H1 (cell line): Measurements from ENCODE around the gene SH2B3. TPM values are rescaled to one million over a fixed set of nuclear protein-coding genes. Genes with fewer than 3 reads are reported as not detected.

Source experiments
- CTCF ChIA-PET: fragments of 300-600 bp; sonication (Branson Sonifier 250); formaldehyde crosslinking; loops from one replicate; lab custom pipeline; 2021; ENCODE audit not compliant: partially characterized antibody; lab: Charles Lee
- POLR2A ChIA-PET: fragments of 300-600 bp; sonication (Branson Sonifier 250); formaldehyde crosslinking; loops from one replicate; lab custom pipeline; 2021; ENCODE audit warnings: inconsistent platforms; ENCODE audit not compliant: partially characterized antibody; lab: Charles Lee
- DNase-seq, 2 experiments: peaks; one replicate each; pipeline versions ENCODE4 v3.0.0 to v3.0.0-alpha.2; 2010 to 2022; ENCODE audit warnings: low spot score in 2 of 2, low read depth in 1 of 2, mixed read lengths in 1 of 2
- FAIRE-seq: peaks from 2 replicates; lab custom pipeline; 2011; peaks lifted over from hg19 to GRCh38; lab: Jason Lieb, UNC
- H2AFZ ChIP-seq: 2 replicates; pipeline ENCODE4 v1.8.1; 2012; ENCODE audit warnings: low read length, inconsistent platforms
- H2AK5ac ChIP-seq: 2 replicates; pipeline ENCODE4 v1.6.1; 2013; ENCODE audit warnings: low read depth, low read length
- H2BK120ac ChIP-seq: replicated peaks from 2 replicates; pipeline ENCODE3; 2013; ENCODE audit warnings: low read depth, low read length, inconsistent platforms
- H2BK12ac ChIP-seq: 2 replicates; pipeline ENCODE4 v1.6.1; 2013; ENCODE audit warnings: low read depth, low read length
- H2BK15ac ChIP-seq: 2 replicates; pipeline ENCODE4 v1.6.1; 2013; ENCODE audit warnings: low read length
- H2BK20ac ChIP-seq: 2 replicates; pipeline ENCODE4 v1.6.1; 2013; ENCODE audit warnings: low read length
- H2BK5ac ChIP-seq: 2 replicates; pipeline ENCODE4 v1.6.1; 2013; ENCODE audit warnings: low read depth, low read length
- H3K14ac ChIP-seq: 2 replicates; pipeline ENCODE4 v1.6.1; 2013; ENCODE audit warnings: inconsistent platforms; ENCODE audit not compliant: insufficient read length
- H3K18ac ChIP-seq: 2 replicates; pipeline ENCODE4 v1.6.1; 2013; ENCODE audit warnings: low read length; ENCODE audit errors: extremely low read depth
- H3K23ac ChIP-seq: 2 replicates; pipeline ENCODE4 v1.6.1; 2013; ENCODE audit warnings: inconsistent platforms; ENCODE audit not compliant: insufficient read length
- H3K23me2 ChIP-seq: 2 replicates; pipeline ENCODE4 v1.6.1; 2013; ENCODE audit warnings: low read depth, low read length
- H3K27ac ChIP-seq: 2 replicates; pipeline ENCODE4 v1.6.1; 2011; ENCODE audit warnings: low read depth, low read length, inconsistent platforms
- H3K27me3 ChIP-seq, 4 experiments: replicated peaks in 1 of 4; 1 replicate in 1 of 4; 2 replicates in 3 of 4; pipeline versions ENCODE4 v1.6.1 to v1.8.1; 2011 to 2013; ENCODE audit warnings: low read length in 3 of 4, mild to moderate bottlenecking in 3 of 4, inconsistent platforms in 2 of 4, mixed read lengths in 2 of 4, moderate library complexity in 1 of 4; ENCODE audit not compliant: control insufficient read depth in 3 of 4, insufficient read depth in 3 of 4; ENCODE audit errors: extremely low read depth in 1 of 4
- H3K36me3 ChIP-seq, 4 experiments: 2 replicates each; pipeline versions ENCODE4 v1.6.1 to v1.8.1; 2011 to 2013; ENCODE audit warnings: mild to moderate bottlenecking in 4 of 4, low read length in 3 of 4, moderate library complexity in 2 of 4, control low read depth in 1 of 4, inconsistent platforms in 1 of 4; ENCODE audit not compliant: insufficient read depth in 4 of 4, control insufficient read depth in 2 of 4
- H3K4ac ChIP-seq: replicated peaks from 2 replicates; pipeline ENCODE3; 2013; ENCODE audit warnings: low read length, low read depth, mixed read lengths, inconsistent platforms; ENCODE audit not compliant: insufficient read length
- H3K4me1 ChIP-seq, 4 experiments: replicated peaks in 1 of 4; 1 replicate in 1 of 4; 2 replicates in 3 of 4; pipeline versions ENCODE4 v1.6.1 to v1.8.1; 2011 to 2013; ENCODE audit warnings: low read length in 3 of 4, inconsistent platforms in 2 of 4, mixed read lengths in 1 of 4; ENCODE audit not compliant: insufficient read depth in 4 of 4, control insufficient read depth in 3 of 4
- H3K4me2 ChIP-seq, 2 experiments: 2 replicates each; pipeline versions ENCODE4 v1.6.1 to v1.8.1; 2011 to 2013; ENCODE audit warnings: low read depth in 2 of 2, low read length in 2 of 2, control low read depth in 1 of 2, inconsistent platforms in 1 of 2, mild to moderate bottlenecking in 1 of 2; ENCODE audit not compliant: insufficient read depth in 1 of 2
- H3K4me3 ChIP-seq, 4 experiments: fragments of 200-600, 300-600 bp in 1 of 4; sonication (generic), shearing (Covaris generic), sonication (Bioruptor Twin) in 1 of 4; 2 replicates each; pipeline versions ENCODE4 v1.5.1 to v1.8.1; 2011 to 2016; ENCODE audit warnings: low read length in 4 of 4, low read depth in 3 of 4, control low read depth in 2 of 4, inconsistent platforms in 2 of 4, mild to moderate bottlenecking in 2 of 4, mixed read lengths in 1 of 4, moderate library complexity in 1 of 4; ENCODE audit not compliant: insufficient read depth in 2 of 4; ENCODE audit errors: extremely low read depth in 1 of 4
- H3K56ac ChIP-seq: replicated peaks from 2 replicates; pipeline ENCODE3; 2013; ENCODE audit warnings: low read depth, mild to moderate bottlenecking, mixed read lengths, low read length, inconsistent platforms; ENCODE audit not compliant: insufficient read length
- H3K79me1 ChIP-seq: 2 replicates; pipeline ENCODE4 v1.6.1; 2013; ENCODE audit warnings: low read depth, low read length, control low read depth
- H3K79me2 ChIP-seq, 2 experiments: 2 replicates each; pipeline versions ENCODE4 v1.6.1 to v1.8.1; 2012 to 2013; ENCODE audit warnings: low read length in 2 of 2, mild to moderate bottlenecking in 2 of 2, inconsistent platforms in 1 of 2; ENCODE audit not compliant: insufficient read depth in 2 of 2, control insufficient read depth in 1 of 2
- H3K9ac ChIP-seq, 4 experiments: replicated peaks in 1 of 4; 1 replicate in 1 of 4; 2 replicates in 3 of 4; pipeline versions ENCODE4 v1.6.1 to v1.8.1; 2011 to 2013; ENCODE audit warnings: low read depth in 3 of 4, low read length in 3 of 4, control low read depth in 2 of 4, mild to moderate bottlenecking in 2 of 4, moderate library complexity in 2 of 4, inconsistent platforms in 1 of 4; ENCODE audit errors: extremely low read depth in 1 of 4
- H3K9me3 ChIP-seq, 2 experiments: 2 replicates each; pipeline versions ENCODE4 v1.6.1 to v1.8.1; 2012 to 2013; ENCODE audit warnings: mild to moderate bottlenecking in 2 of 2, moderate library complexity in 2 of 2, control low read depth in 1 of 2, inconsistent platforms in 1 of 2, low read depth in 1 of 2, low read length in 1 of 2, mixed read lengths in 1 of 2; ENCODE audit not compliant: insufficient read depth in 2 of 2
- H4K20me1 ChIP-seq, 2 experiments: replicated peaks in 1 of 2; 2 replicates each; pipeline versions ENCODE3 to v1.8.1; 2011 to 2013; ENCODE audit warnings: inconsistent platforms in 2 of 2, low read length in 2 of 2, mild to moderate bottlenecking in 1 of 2; ENCODE audit not compliant: insufficient read depth in 2 of 2, control insufficient read depth in 1 of 2
- H4K5ac ChIP-seq: 2 replicates; pipeline ENCODE4 v1.6.1; 2013; ENCODE audit warnings: low read length, low read depth, mixed read lengths, inconsistent platforms; ENCODE audit not compliant: insufficient read length
- H4K8ac ChIP-seq: 2 replicates; pipeline ENCODE4 v1.8.0; 2013; ENCODE audit warnings: mild to moderate bottlenecking, moderate library complexity, low read length, inconsistent platforms; ENCODE audit not compliant: insufficient read depth; ENCODE audit errors: extremely low read depth
- H4K91ac ChIP-seq: replicated peaks from 2 replicates; pipeline ENCODE3; 2013; ENCODE audit warnings: low read length, mixed read lengths, inconsistent platforms; ENCODE audit not compliant: insufficient read length
- PHF8 ChIP-seq: fragments of 200-600 bp; sonication (generic); conservative IDR thresholded peaks from 2 replicates; pipeline ENCODE4 v1.7.1; 2012; ENCODE audit warnings: low read depth, mild to moderate bottlenecking, inconsistent platforms, low read length, moderate library complexity
- POLR2AphosphoS5 ChIP-seq: IDR thresholded peaks from 2 replicates; pipeline ENCODE4 v1.6.1; 2011; ENCODE audit warnings: low read depth, low read length
- WGBS, 2 experiments: shearing (Covaris generic) in 1 of 2; methylation state at CpG; one replicate each; pipeline versions ENCODE4 v1.1.6 to v1.1.7; 2013 to 2015; ENCODE audit warnings: low lambda C conversion rate in 2 of 2, mixed read lengths in 2 of 2, inconsistent platforms in 1 of 2, low coverage in 1 of 2, missing lambda C conversion rate in 1 of 2; ENCODE audit not compliant: insufficient replicate concordance in 2 of 2, insufficient coverage in 1 of 2, insufficient read length in 1 of 2; ENCODE audit errors: extremely low coverage in 1 of 2, missing lambda C conversion rate in 1 of 2; 5-methylcytosine and 5-hydroxymethylcytosine counted together
- polyA plus RNA-seq, 7 experiments: library from polyadenylated mRNA; depleted of rRNA in 3 of 7; stranded (reverse) in 5 of 7; unstranded in 2 of 7; fragments of >200 nt in 5 of 7; fragments of 200-250 nt in 2 of 7; gene quantifications; 1 replicate in 5 of 7; 2 replicates in 1 of 7; 4 replicates in 1 of 7; pipeline versions ENCODE4 v1.2.1 to v1.2.3, GENCODE V29; 2011 to 2013; ENCODE audit warnings: missing spikeins in 2 of 7, mixed read lengths in 2 of 7
- total RNA-seq: library from RNA; stranded (reverse); fragmentation: NEBNext Ultra II Directional; extraction: Animal tissue kit (Norgen Biotek cat#: 25700); gene quantifications from 2 replicates; pipeline ENCODE4 v1.2.1, GENCODE V29; 2021

The SH2B3 gene
- total and polyA plus RNA-seq, 2 of the 8 experiments (the other 6 are each of a cell fraction or from before 2014, with no cell fraction given): 20.8 to 34.1 TPM

GRCh38 chr12:111441107-111441928, 35.6 kb downstream of the SH2B3 start:
- no peak overlapping the region for H3K56ac ChIP-seq
- H2BK20ac ChIP-seq: no peak overlapping the region
- H3K79me2 ChIP-seq: peaks cover 0 to 56% of the 10 kb centered on the region in 2 experiments; a peak in 2 of 4 replicates
- H2BK120ac ChIP-seq: no peak overlapping the region
- H4K5ac ChIP-seq: no peak overlapping the region
- FAIRE-seq: no peak
- H3K9me3 ChIP-seq: no peaks in the 10 kb centered on the region
- DNase-seq: no peak
- no peak overlapping the region for H2BK12ac ChIP-seq
- H2AK5ac ChIP-seq: no peak overlapping the region
- H2BK15ac ChIP-seq: no peak overlapping the region
- H3K23me2 ChIP-seq: no peaks in the 10 kb centered on the region
- H2AFZ ChIP-seq: no peak overlapping the region
- no peak overlapping the region for H3K14ac ChIP-seq
- H3K79me1 ChIP-seq: peaks cover 23% of the 10 kb centered on the region
- H3K9ac ChIP-seq: no peak overlapping the region
- H2BK5ac ChIP-seq: no peak overlapping the region
- no peak overlapping the region for H3K4me3 ChIP-seq
- peaks cover 0 to 30% (median 22%) of the 10 kb centered on the region in 4 experiments; a peak in 6 of 7 replicates for H3K4me1 ChIP-seq
- H4K91ac ChIP-seq: no peak overlapping the region
- CTCF ChIA-PET: interaction anchor here (0.6 to 31.7 kb wide), 7 partner anchors 9 to 38 kb away, joined by 3 to 838 read pairs (median 6); partner anchors contain the start of gene SH2B3
- H3K27ac ChIP-seq: no peak overlapping the region
- POLR2A ChIA-PET: interaction anchor here (1.0 to 1.6 kb wide), 3 partner anchors 29 to 39 kb away, joined by 3 to 5 read pairs (median 5); no protein-coding TSS in a partner anchor
- no peak overlapping the region for H3K4ac ChIP-seq
- H4K8ac ChIP-seq: no peak overlapping the region
- WGBS, 2 experiments: 89% methylated on average over 7 of the region's 7 CpGs; no CpG with 5 or more reads in 1 of the 2 experiments
- H3K36me3 ChIP-seq: peaks cover 0 to 5% (median under 1%) of the 10 kb centered on the region in 4 experiments; a peak in 4 of 8 replicates
- no peaks in the 10 kb centered on the region for H3K27me3 ChIP-seq
- no peak overlapping the region for H3K4me2 ChIP-seq
- no peak overlapping the region for H3K23ac ChIP-seq
- H4K20me1 ChIP-seq: peaks cover 30 to 31% of the 10 kb centered on the region in 2 experiments
- H3K18ac ChIP-seq: no peak overlapping the region
- peak; percentile 38; the same call in 1 of the 2 replicates for TF ChIP-seq POLR2AphosphoS5
- TF ChIP-seq PHF8: no peak
